Peyer's patch (tissue), 4 donors: ENCODE results near the gene STRN. TPM values are rescaled to one million over a fixed set of nuclear protein-coding genes. Genes with fewer than 3 reads are reported as not detected.
"Not testable (repeated sequence)": the region's sequence is repeated elsewhere in the genome, so short reads cannot be mapped to it uniquely, and the experiment has no call there.

Experiments used
- DNase-seq, 3 donors: peaks; one replicate each; pipeline ENCODE4 v3.0.0-alpha.2; 2017 to 2019
- H3K27ac ChIP-seq, 4 donors: fragments of 200-600 bp; sonication (generic); one replicate each; pipeline ENCODE4 v1.5.1; 2016 to 2019
- H3K27me3 ChIP-seq, 2 donors: fragments of 200-600 bp; sonication (generic); one replicate each; pipeline ENCODE4 v1.5.1; 2019
- H3K36me3 ChIP-seq, 3 donors: fragments of 200-600 bp; sonication (generic); one replicate each; pipeline ENCODE4 v1.5.1; 2016 to 2019
- H3K4me1 ChIP-seq, 4 donors: fragments of 200-600 bp; sonication (generic); one replicate each; pipeline ENCODE4 v1.5.1; 2016 to 2019
- H3K4me3 ChIP-seq, 4 donors: fragments of 200-600 bp; sonication (generic); 1 replicate in 3 of 4; 2 replicates in 1 of 4; pipeline ENCODE4 v1.5.1; 2016 to 2019; ENCODE audit warnings: mild to moderate bottlenecking in 1 of 4
- H3K9me3 ChIP-seq, 4 donors: fragments of 200-600 bp; sonication (generic); one replicate each; pipeline ENCODE4 v1.5.1; 2016 to 2019; ENCODE audit warnings: mild to moderate bottlenecking in 1 of 4
- CTCF ChIP-seq, 6 experiments: fragments of 450-650 bp in 4 of 6; fragments of 200-600 bp in 2 of 6; sonication (generic) in 1 of 6; IDR thresholded peaks; one replicate each; pipeline ENCODE4 v1.5.1; 2017 to 2019; ENCODE audit warnings: antibody characterized with exemption in 6 of 6, mild to moderate bottlenecking in 3 of 6, moderate library complexity in 1 of 6
- POLR2A ChIP-seq, 2 donors: fragments of 450-650 bp; IDR thresholded peaks; one replicate each; pipeline ENCODE4 v1.5.1; 2017; ENCODE audit warnings: antibody characterized with exemption in 2 of 2, mild to moderate bottlenecking in 2 of 2, moderate library complexity in 2 of 2
- total RNA-seq, 4 donors: library from RNA; depleted of rRNA; stranded (reverse); fragments of >200 nt; gene quantifications; one replicate each; pipeline ENCODE4 v1.1.0, GENCODE V29; 2016

STRN gene
- total RNA-seq, 4 donors from 2014 or later, result 15.7 to 26.1 (median 24.0) TPM

GRCh38 chr2:36922629-36923028 is 43.7 kb downstream of the STRN start:
- H3K4me1 ChIP-seq, H3K36me3 ChIP-seq, DNase-seq, H3K9me3 ChIP-seq, H3K4me3 ChIP-seq, H3K27ac ChIP-seq, H3K27me3 ChIP-seq: not testable (repeated sequence)

GRCh38 chr2:36921984-36922383 is 44.4 kb downstream of the STRN start:
- Histone ChIP-seq H3K27me3 (no peaks in the 10 kb centered on the region), H3K4me3 (no peak overlapping the region), H3K27ac (no peak overlapping the region), H3K4me1 (peaks cover 0 to 8% (median 0%) of the 10 kb centered on the region in 4 donors), H3K9me3 (no peaks in the 10 kb centered on the region), H3K36me3 (no peaks in the 10 kb centered on the region)
- no peak for TF ChIP-seq CTCF (IDR thresholded peaks at IDR 0.05)
- TF ChIP-seq POLR2A (IDR thresholded peaks at IDR 0.05), result no peak
- DNase-seq, result no peak

- no peak overlapping the region for H3K27ac ChIP-seq
- peaks cover 0 to 6% (median 0%) of the 10 kb centered on the region in 4 donors for H3K4me1 ChIP-seq
- DNase-seq, result no peak
- H3K36me3 ChIP-seq, result peaks cover 0 to 2% (median 0%) of the 10 kb centered on the region in 3 donors
- no peaks in the 10 kb centered on the region for H3K27me3 ChIP-seq
- no peaks in the 10 kb centered on the region for H3K9me3 ChIP-seq
- H3K4me3 ChIP-seq, result no peak overlapping the region
- TF ChIP-seq CTCF (IDR thresholded peaks at IDR 0.05), result no peak
- TF ChIP-seq POLR2A (IDR thresholded peaks at IDR 0.05), result no peak
Measured at GRCh38 chr2:36919041-36919837, 47.1 kb downstream of the STRN start.

- Histone ChIP-seq H3K27me3 (no peaks in the 10 kb centered on the region), H3K4me1 (peaks cover 0 to 6% (median 0%) of the 10 kb centered on the region in 4 donors), H3K4me3 (no peak overlapping the region), H3K9me3 (no peaks in the 10 kb centered on the region), H3K36me3 (peaks cover 0 to 8% (median 0%) of the 10 kb centered on the region in 3 donors), H3K27ac (no peak overlapping the region)
- TF ChIP-seq CTCF (IDR thresholded peaks at IDR 0.05) (peak in 1 of 6 experiments; percentile 20), POLR2A (IDR thresholded peaks at IDR 0.05) (no peak)
- no peak for DNase-seq
Measured at GRCh38 chr2:36918307-36918706, 48.0 kb downstream of the STRN start.

GRCh38 chr2:36915627-36916026 is 50.7 kb downstream of the STRN start:
- H3K27me3 ChIP-seq, result no peaks in the 10 kb centered on the region
- TF ChIP-seq POLR2A (IDR thresholded peaks at IDR 0.05), result no peak
- no peak for TF ChIP-seq CTCF (IDR thresholded peaks at IDR 0.05)
- H3K9me3 ChIP-seq, result no peaks in the 10 kb centered on the region
- H3K4me1 ChIP-seq, result peaks cover 0 to 6% (median 0%) of the 10 kb centered on the region in 4 donors
- H3K4me3 ChIP-seq, result no peak overlapping the region
- H3K36me3 ChIP-seq, result peaks cover 0 to 15% (median 0%) of the 10 kb centered on the region in 3 donors
- DNase-seq, result no peak
- H3K27ac ChIP-seq, result no peak overlapping the region

- H3K9me3 ChIP-seq, result no peaks in the 10 kb centered on the region
- H3K4me3 ChIP-seq, result no peak overlapping the region
- no peak overlapping the region for H3K27ac ChIP-seq
- H3K36me3 ChIP-seq, result peaks cover 0 to 15% (median 0%) of the 10 kb centered on the region in 3 donors
- peaks cover 0 to 6% (median 0%) of the 10 kb centered on the region in 4 donors for H3K4me1 ChIP-seq
- no peak for DNase-seq
- no peaks in the 10 kb centered on the region for H3K27me3 ChIP-seq
- TF ChIP-seq CTCF (IDR thresholded peaks at IDR 0.05) (no peak), POLR2A (IDR thresholded peaks at IDR 0.05) (no peak)
Measured at GRCh38 chr2:36912695-36913094, 53.6 kb downstream of the STRN start.
